Mesenchymal stem cell (in vitro differentiated cells and primary cell): ENCODE measurements around the gene RNF6.

Experiments
- DNase-seq: peaks from one replicate; pipeline ENCODE4 v3.0.0-alpha.2; 2013
- H2AFZ ChIP-seq: one replicate; pipeline ENCODE4 v1.6.1; 2013; ENCODE audit warnings: low read depth, mild to moderate bottlenecking, control low read depth, inconsistent platforms, low read length, moderate library complexity
- H2AK5ac ChIP-seq: 2 replicates; pipeline ENCODE4 v1.6.1; 2013; ENCODE audit warnings: low read length, moderate library complexity, mild to moderate bottlenecking, inconsistent platforms; ENCODE audit not compliant: severe bottlenecking
- H2BK120ac ChIP-seq: one replicate; pipeline ENCODE4 v1.6.1; 2013; ENCODE audit warnings: low read depth, mild to moderate bottlenecking, inconsistent platforms, low read length, moderate library complexity
- H2BK12ac ChIP-seq, 2 experiments: one replicate each; pipeline ENCODE4 v1.6.1; 2013; ENCODE audit warnings: inconsistent platforms in 2 of 2, low read length in 2 of 2, mild to moderate bottlenecking in 2 of 2, moderate library complexity in 2 of 2, control low read depth in 1 of 2
- H2BK15ac ChIP-seq: one replicate; pipeline ENCODE4 v1.6.1; 2013; ENCODE audit warnings: mild to moderate bottlenecking, low read depth, inconsistent platforms; ENCODE audit not compliant: poor library complexity, severe bottlenecking
- H2BK5ac ChIP-seq: 2 replicates; pipeline ENCODE4 v1.6.1; 2013; ENCODE audit warnings: low read depth, mild to moderate bottlenecking, low read length, control low read depth, inconsistent platforms; ENCODE audit not compliant: poor library complexity, severe bottlenecking
- H3K14ac ChIP-seq, 2 experiments: one replicate each; pipeline ENCODE4 v1.6.1; 2013; ENCODE audit warnings: inconsistent platforms in 2 of 2, low read length in 2 of 2, control low read depth in 1 of 2, mild to moderate bottlenecking in 1 of 2, moderate library complexity in 1 of 2
- H3K18ac ChIP-seq, 2 experiments: one replicate each; pipeline ENCODE4 v1.6.1; 2013; ENCODE audit warnings: inconsistent platforms in 2 of 2, low read length in 2 of 2, control low read depth in 1 of 2, low read depth in 1 of 2, mild to moderate bottlenecking in 1 of 2
- H3K23ac ChIP-seq, 2 experiments: one replicate each; pipeline ENCODE4 v1.6.1; 2013; ENCODE audit warnings: inconsistent platforms in 2 of 2, low read length in 2 of 2, mild to moderate bottlenecking in 2 of 2, moderate library complexity in 2 of 2, control low read depth in 1 of 2
- H3K27ac ChIP-seq: 2 replicates; pipeline ENCODE4 v1.5.1; 2013; ENCODE audit warnings: mild to moderate bottlenecking, moderate library complexity, low read length, control low read depth, inconsistent platforms; ENCODE audit not compliant: poor library complexity, severe bottlenecking
- H3K27me3 ChIP-seq, 2 experiments: 2 replicates each; pipeline versions ENCODE4 v1.6.1 to v1.7.0; 2013; ENCODE audit warnings: low read length in 2 of 2, mild to moderate bottlenecking in 2 of 2, moderate library complexity in 2 of 2, control low read depth in 1 of 2, inconsistent platforms in 1 of 2; ENCODE audit not compliant: control insufficient read depth in 1 of 2, insufficient read depth in 1 of 2
- H3K36me3 ChIP-seq, 2 experiments: 2 replicates each; pipeline versions ENCODE4 v1.6.1 to v1.7.0; 2013; ENCODE audit warnings: low read length in 2 of 2, control low read depth in 1 of 2, inconsistent platforms in 1 of 2, low read depth in 1 of 2, mild to moderate bottlenecking in 1 of 2; ENCODE audit not compliant: insufficient read depth in 2 of 2, control insufficient read depth in 1 of 2
- H3K4ac ChIP-seq, 2 experiments: one replicate each; pipeline ENCODE4 v1.6.1; 2013; ENCODE audit warnings: inconsistent platforms in 2 of 2, low read length in 2 of 2, mild to moderate bottlenecking in 2 of 2, moderate library complexity in 2 of 2, control low read depth in 1 of 2, low read depth in 1 of 2
- H3K4me1 ChIP-seq: 2 replicates; pipeline ENCODE4 v1.6.1; 2013; ENCODE audit warnings: low read depth, low read length, control low read depth; ENCODE audit not compliant: control insufficient read depth, insufficient read depth
- H3K4me2 ChIP-seq: 2 replicates; pipeline ENCODE4 v1.6.1; 2013; ENCODE audit warnings: low read length, mild to moderate bottlenecking, inconsistent platforms; ENCODE audit not compliant: poor library complexity, severe bottlenecking
- H3K4me3 ChIP-seq, 2 experiments: 2 replicates each; pipeline versions ENCODE4 v1.5.1 to v1.7.0; 2013; ENCODE audit warnings: low read length in 2 of 2, mild to moderate bottlenecking in 2 of 2, control low read depth in 1 of 2, low read depth in 1 of 2; ENCODE audit not compliant: insufficient read depth in 1 of 2
- H3K79me1 ChIP-seq: replicated peaks from 2 replicates; pipeline ENCODE4 v1.6.1; 2013; ENCODE audit warnings: mild to moderate bottlenecking, control low read depth, low read length, inconsistent platforms; ENCODE audit not compliant: poor library complexity, severe bottlenecking
- H3K9ac ChIP-seq: 2 replicates; pipeline ENCODE4 v1.7.0; 2013; ENCODE audit warnings: mild to moderate bottlenecking, low read length, moderate library complexity
- H3K9me3 ChIP-seq: 2 replicates; pipeline ENCODE4 v1.7.0; 2013; ENCODE audit warnings: mild to moderate bottlenecking, low read length; ENCODE audit not compliant: control insufficient read depth
- H4K8ac ChIP-seq: one replicate; pipeline ENCODE4 v1.6.1; 2013; ENCODE audit warnings: inconsistent platforms, mild to moderate bottlenecking, low read length, moderate library complexity
- H4K91ac ChIP-seq: one replicate; pipeline ENCODE4 v1.6.1; 2013; ENCODE audit warnings: mild to moderate bottlenecking, low read length, inconsistent platforms
- WGBS: methylation state at CpG from one replicate; pipeline ENCODE4 v1.1.7; 2013; ENCODE audit warnings: mixed read lengths; 5-methylcytosine and 5-hydroxymethylcytosine counted together

The RNF6 gene

GRCh38 chr13:26185720-26186117, 36.4 kb downstream of the RNF6 start:
- no peak overlapping the region for H4K91ac ChIP-seq
- no peak overlapping the region for H2BK5ac ChIP-seq
- no peak overlapping the region for H2BK120ac ChIP-seq
- peak overlapping the region; percentile 93 for H3K9ac ChIP-seq
- peaks cover 0 to 2% of the 10 kb centered on the region in 2 experiments for H3K36me3 ChIP-seq
- H3K4ac ChIP-seq = no peak overlapping the region
- H4K8ac ChIP-seq = no peak overlapping the region
- no peak overlapping the region for H3K18ac ChIP-seq
- peak overlapping the region in 1 of 2 experiments; percentile 89 for H3K4me3 ChIP-seq
- no peak for DNase-seq
- peak overlapping the region; percentile 87 for H3K4me2 ChIP-seq
- no peaks in the 10 kb centered on the region for H3K9me3 ChIP-seq
- peaks cover 6% of the 10 kb centered on the region for H3K4me1 ChIP-seq
- no peak overlapping the region for H2BK15ac ChIP-seq
- H3K27ac ChIP-seq = no peak overlapping the region
- H2AFZ ChIP-seq = no peak overlapping the region
- H2BK12ac ChIP-seq = no peak overlapping the region
- no peak overlapping the region for H3K23ac ChIP-seq
- H3K27me3 ChIP-seq = peaks cover 0 to 2% of the 10 kb centered on the region in 2 experiments
- H3K79me1 ChIP-seq = peaks cover 1% of the 10 kb centered on the region
- H2AK5ac ChIP-seq = no peak overlapping the region
- WGBS = 89% methylated on average over 6 of the region's 8 CpGs
- no peak overlapping the region for H3K14ac ChIP-seq

GRCh38 chr13:26184791-26185250, 37.3 kb downstream of the RNF6 start:
- Histone ChIP-seq H3K27ac (no peak overlapping the region), H3K27me3 (peaks cover 0 to 3% of the 10 kb centered on the region in 2 experiments), H3K36me3 (no peaks in the 10 kb centered on the region), H4K91ac (no peak overlapping the region), H3K4me3 (no peak overlapping the region), H2AFZ (no peak overlapping the region), H3K23ac (no peak overlapping the region), H4K8ac (no peak overlapping the region), H3K79me1 (peaks cover 1% of the 10 kb centered on the region), H3K4me1 (peaks cover 6% of the 10 kb centered on the region), H3K18ac (no peak overlapping the region), H2BK5ac (no peak overlapping the region), H2BK120ac (no peak overlapping the region), H3K4ac (no peak overlapping the region), H3K9me3 (no peaks in the 10 kb centered on the region), H2BK12ac (no peak overlapping the region), H2BK15ac (no peak overlapping the region), H2AK5ac (no peak overlapping the region), H3K4me2 (no peak overlapping the region), H3K9ac (no peak overlapping the region), H3K14ac (no peak overlapping the region)
- WGBS = 58% methylated on average over 6 of the region's 8 CpGs
- peak; percentile 73 for DNase-seq

GRCh38 chr13:26183416-26183815, 38.7 kb downstream of the RNF6 start:
- no peak for DNase-seq
- Histone ChIP-seq H3K4ac (no peak overlapping the region), H3K4me3 (no peak overlapping the region), H3K27me3 (peaks cover 3% of the 10 kb centered on the region in 2 experiments), H3K18ac (no peak overlapping the region), H3K27ac (no peak overlapping the region), H3K4me2 (no peak overlapping the region), H2AFZ (no peak overlapping the region), H3K9me3 (no peaks in the 10 kb centered on the region), H4K8ac (no peak overlapping the region), H2BK120ac (no peak overlapping the region), H3K4me1 (peaks cover 6% of the 10 kb centered on the region), H3K23ac (no peak overlapping the region), H2BK15ac (no peak overlapping the region), H2AK5ac (no peak overlapping the region), H4K91ac (no peak overlapping the region), H3K14ac (no peak overlapping the region), H2BK12ac (no peak overlapping the region), H3K36me3 (no peaks in the 10 kb centered on the region), H3K79me1 (peaks cover 1% of the 10 kb centered on the region), H2BK5ac (no peak overlapping the region), H3K9ac (no peak overlapping the region)
- 100% methylated on average over 1 of the region's 2 CpGs for WGBS

GRCh38 chr13:26179344-26179743, 42.8 kb downstream of the RNF6 start:
- Histone ChIP-seq H3K36me3 (no peaks in the 10 kb centered on the region), H2BK120ac (no peak overlapping the region), H4K91ac (no peak overlapping the region), H4K8ac (no peak overlapping the region), H3K9ac (no peak overlapping the region), H3K14ac (no peak overlapping the region), H3K4me2 (no peak overlapping the region), H3K18ac (no peak overlapping the region), H3K27me3 (peaks cover 3 to 8% of the 10 kb centered on the region in 2 experiments), H2BK12ac (no peak overlapping the region), H3K4me1 (no peaks in the 10 kb centered on the region), H3K79me1 (no peaks in the 10 kb centered on the region), H2AFZ (no peak overlapping the region), H2BK15ac (no peak overlapping the region), H3K9me3 (no peaks in the 10 kb centered on the region), H2AK5ac (no peak overlapping the region), H3K4me3 (no peak overlapping the region), H3K4ac (no peak overlapping the region), H3K27ac (no peak overlapping the region), H2BK5ac (no peak overlapping the region), H3K23ac (no peak overlapping the region)
- WGBS = no CpG with 5 or more reads among the region's 2 CpGs
- no peak for DNase-seq
